ENCODE measurements around the gene SLC6A6. TPM values are rescaled to one million over a fixed set of nuclear protein-coding genes. Genes with fewer than 3 reads are reported as not detected.

Gene SLC6A6
- total RNA-seq, 4 donors from 2014 or later, result 14.4 to 35.7 (median 17.0) TPM

GRCh38 chr3:14492948-14493881 is 90.8 kb downstream of the SLC6A6 start:
- TF ChIP-seq POLR2A (IDR thresholded peaks at IDR 0.05), result no peak
- TF ChIP-seq CTCF (IDR thresholded peaks at IDR 0.05), result no peak
- peaks cover 0 to 15% (median 0%) of the 10 kb centered on the region in 3 donors for H3K36me3 ChIP-seq
- DNase-seq, result no peak
- H3K4me3 ChIP-seq, result no peak overlapping the region
- no peak overlapping the region for H3K27ac ChIP-seq
- intact Hi-C loops (cut with DNase I), result no loop called here
- no peaks in the 10 kb centered on the region for H3K27me3 ChIP-seq
- H3K4me1 ChIP-seq, result peaks cover 0 to 12% (median 5%) of the 10 kb centered on the region in 3 donors
- 84 to 94% methylated on average over 10 to 12 of the region's 31 CpGs for WGBS, 2 donors
- no peaks in the 10 kb centered on the region for H3K9me3 ChIP-seq

GRCh38 chr3:14494279-14494972 is 92.0 kb downstream of the SLC6A6 start:
- Histone ChIP-seq H3K9me3 (no peaks in the 10 kb centered on the region), H3K27ac (no peak overlapping the region), H3K4me1 (peaks cover 0 to 3% (median 0%) of the 10 kb centered on the region in 3 donors), H3K36me3 (peaks cover 0 to 9% (median 0%) of the 10 kb centered on the region in 3 donors), H3K4me3 (no peak overlapping the region), H3K27me3 (no peaks in the 10 kb centered on the region)
- no peak for DNase-seq
- TF ChIP-seq POLR2A (IDR thresholded peaks at IDR 0.05) (no peak), CTCF (IDR thresholded peaks at IDR 0.05) (no peak)
- intact Hi-C loops (cut with DNase I), result no loop called here
- 72 to 87% methylated on average over 9 to 16 of the region's 17 CpGs for WGBS, 2 donors

GRCh38 chr3:14494973-14495300 is 92.5 kb downstream of the SLC6A6 start:
- no peak overlapping the region for H3K4me3 ChIP-seq
- H3K36me3 ChIP-seq, result peaks cover 0 to 4% (median 0%) of the 10 kb centered on the region in 3 donors
- intact Hi-C loops (cut with DNase I), result no loop called here
- no peak for TF ChIP-seq POLR2A (IDR thresholded peaks at IDR 0.05)
- H3K27ac ChIP-seq, result no peak overlapping the region
- DNase-seq, result no peak
- WGBS, 2 donors, result 69 to 78% methylated on average over 2 to 4 of the region's 5 CpGs
- H3K27me3 ChIP-seq, result no peaks in the 10 kb centered on the region
- H3K4me1 ChIP-seq, result no peaks in the 10 kb centered on the region
- no peaks in the 10 kb centered on the region for H3K9me3 ChIP-seq

GRCh38 chr3:14496351-14496750 is 93.9 kb downstream of the SLC6A6 start:
- TF ChIP-seq POLR2A (IDR thresholded peaks at IDR 0.05) (no peak), CTCF (IDR thresholded peaks at IDR 0.05) (no peak)
- Histone ChIP-seq H3K27me3 (no peaks in the 10 kb centered on the region), H3K9me3 (no peaks in the 10 kb centered on the region), H3K27ac (no peak overlapping the region), H3K36me3 (no peaks in the 10 kb centered on the region), H3K4me3 (no peak overlapping the region), H3K4me1 (no peaks in the 10 kb centered on the region)
- no peak for DNase-seq
- 82 to 86% methylated on average over 4 to 8 of the region's 9 CpGs for WGBS, 2 donors
- intact Hi-C loops (cut with DNase I), result no loop called here

GRCh38 chr3:14497321-14497720 is 94.9 kb downstream of the SLC6A6 start:
- 67 to 72% methylated on average over 10 of the region's 10 CpGs for WGBS, 2 donors
- no peaks in the 10 kb centered on the region for H3K27me3 ChIP-seq
- H3K9me3 ChIP-seq, result peaks cover 0 to 8% (median 2%) of the 10 kb centered on the region in 3 donors
- no peak overlapping the region for H3K27ac ChIP-seq
- no peaks in the 10 kb centered on the region for H3K4me1 ChIP-seq
- H3K4me3 ChIP-seq, result no peak overlapping the region
- no peak for DNase-seq
- TF ChIP-seq POLR2A (IDR thresholded peaks at IDR 0.05), result no peak
- TF ChIP-seq CTCF (IDR thresholded peaks at IDR 0.05), result no peak
- H3K36me3 ChIP-seq, result no peaks in the 10 kb centered on the region
- intact Hi-C loops (cut with DNase I), result no loop called here

Measured in esophagus squamous epithelium (tissue), 5 donors.